GM18505 (cell line): ENCODE data around the gene SERTM1.

ENCODE experiments used
- ATAC-seq: cut with Tn5 transposase; IDR thresholded peaks from one replicate; pipeline ENCODE4 v1.9.1; 2021; ENCODE audit not compliant: unreplicated experiment
- POLR2A ChIP-seq: IDR thresholded peaks from 4 replicates; pipeline ENCODE4 v1.6.1; 2011; ENCODE audit warnings: borderline replicate concordance; ENCODE audit not compliant: insufficient read depth, insufficient read length; ENCODE audit errors: extremely low read depth

Gene SERTM1

GRCh38 chr13:36673838-36674326 is at the start of gene SERTM1:
SERTM1 (plus strand) TSS chr13:36674020; CDS start chr13:36695079, 21,059 bp downstream.
- TF ChIP-seq POLR2A = no peak
- ATAC-seq = no peak

GRCh38 chr13:36628377-36629056 is 45.3 kb upstream of the SERTM1 start:
- ATAC-seq = no peak
- TF ChIP-seq POLR2A = no peak

GRCh38 chr13:36629057-36629385 is 44.8 kb upstream of the SERTM1 start:
- ATAC-seq = no peak
- no peak for TF ChIP-seq POLR2A

DNA sequence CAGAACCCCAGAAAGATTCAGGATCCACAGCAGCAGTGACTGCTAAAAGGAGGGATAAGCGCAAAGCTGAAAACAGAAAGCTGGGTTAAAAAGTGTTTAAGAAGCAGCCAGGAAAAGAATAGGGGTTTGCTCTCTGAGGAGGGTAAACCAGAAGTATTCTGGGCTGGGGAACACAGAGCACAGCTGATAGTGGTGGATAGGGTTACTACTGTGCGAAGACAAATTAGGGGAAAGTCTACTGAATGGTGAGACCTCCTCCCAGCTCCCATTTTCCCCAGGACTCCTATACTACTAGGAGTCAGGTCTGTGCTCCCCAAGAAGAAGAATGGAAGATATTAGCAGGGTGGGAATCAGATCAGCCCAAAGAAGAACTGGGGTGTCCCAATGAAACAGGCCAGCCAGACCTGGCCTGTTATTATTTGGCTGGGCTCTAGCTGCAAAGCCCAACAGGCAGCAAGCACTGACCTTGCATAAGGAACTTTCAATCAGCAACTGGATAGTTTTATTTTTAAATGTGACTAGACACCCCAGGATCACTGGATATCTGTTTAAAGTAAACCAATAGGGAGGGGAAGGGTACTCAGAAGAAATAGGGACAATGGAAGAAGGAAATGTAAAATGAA is 43.5 kb upstream of the SERTM1 start:
- ATAC-seq = no peak
- TF ChIP-seq POLR2A = no peak

- ATAC-seq = no peak
- TF ChIP-seq POLR2A = no peak
Measured at GRCh38 chr13:36639610-36640009, 34.2 kb upstream of the SERTM1 start.

DNA sequence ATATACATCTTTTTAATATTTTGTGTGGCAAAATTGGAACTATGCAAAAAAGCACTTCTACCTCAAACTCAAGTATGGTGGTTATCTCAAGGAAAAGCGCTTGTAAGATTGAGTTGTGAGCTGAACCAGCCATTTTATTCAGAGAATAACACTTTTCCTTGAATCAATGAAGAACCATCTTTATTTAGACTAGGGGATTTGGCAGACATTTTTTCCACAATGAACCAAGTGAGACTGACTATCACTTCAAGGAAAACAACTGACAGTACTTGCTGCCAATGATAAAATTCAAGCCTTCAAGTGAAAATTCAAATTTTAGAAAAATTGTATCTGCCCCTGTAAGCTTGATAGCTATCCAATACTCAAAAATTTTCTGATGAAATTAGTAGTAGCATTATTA is 23.2 kb upstream of the SERTM1 start:
- no peak for ATAC-seq
- no peak for TF ChIP-seq POLR2A

DNA sequence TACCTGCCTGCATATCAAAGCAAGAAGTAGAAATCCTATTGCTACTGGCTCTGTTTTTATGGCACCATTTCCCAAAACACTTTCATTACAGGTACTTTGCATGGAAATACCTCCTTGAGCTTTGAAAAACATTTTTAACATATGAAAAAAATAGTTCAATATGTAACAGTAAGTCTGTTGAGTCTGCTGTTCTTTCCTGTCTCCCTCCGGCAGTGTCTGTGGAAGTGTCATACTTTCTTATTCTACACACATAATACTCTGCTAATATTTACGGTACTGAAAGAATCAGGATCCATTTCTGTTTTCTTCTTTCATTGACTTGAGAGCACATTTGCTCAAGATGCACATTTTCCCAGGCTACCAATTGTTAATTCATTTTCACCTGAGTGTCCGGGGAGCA is 8.2 kb upstream of the SERTM1 start:
- ATAC-seq = no peak
- no peak for TF ChIP-seq POLR2A

GRCh38 chr13:36666477-36667229 is 7.2 kb upstream of the SERTM1 start:
- no peak for ATAC-seq
- no peak for TF ChIP-seq POLR2A

DNA sequence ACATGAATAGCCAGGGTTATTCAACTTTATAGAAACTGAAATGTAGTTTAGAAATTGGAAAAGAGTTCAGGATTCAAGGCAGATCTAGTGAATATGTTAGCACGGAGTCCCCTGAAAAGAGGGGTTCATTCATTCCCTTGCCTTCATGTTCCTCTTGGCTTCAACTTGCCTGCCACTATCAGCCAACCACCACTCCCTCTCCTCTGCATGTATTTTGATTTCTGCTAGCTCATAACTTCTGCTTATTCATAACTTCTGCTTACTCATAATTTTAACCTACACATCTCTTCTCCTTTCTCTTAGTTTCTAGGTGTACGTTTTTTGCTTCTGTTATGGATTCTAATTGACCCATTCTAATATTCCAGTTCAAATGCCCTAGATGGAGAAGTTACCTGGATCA is 5.5 kb upstream of the SERTM1 start:
- ATAC-seq = no peak
- TF ChIP-seq POLR2A = no peak

GRCh38 chr13:36673352-36673751 is 468 bp upstream of the SERTM1 start:
- ATAC-seq = no peak
- TF ChIP-seq POLR2A = no peak

- no peak for TF ChIP-seq POLR2A
- ATAC-seq = no peak
Measured at GRCh38 chr13:36674337-36675212, 755 bp downstream of the SERTM1 start.

- TF ChIP-seq POLR2A = no peak
- ATAC-seq = no peak
Measured at GRCh38 chr13:36675213-36675536, 1.4 kb downstream of the SERTM1 start.

GRCh38 chr13:36680913-36681312 is 7.1 kb downstream of the SERTM1 start:
- no peak for TF ChIP-seq POLR2A
- ATAC-seq = no peak
